ENCODE data around the gene LHFPL2.

The LHFPL2 gene

DNA sequence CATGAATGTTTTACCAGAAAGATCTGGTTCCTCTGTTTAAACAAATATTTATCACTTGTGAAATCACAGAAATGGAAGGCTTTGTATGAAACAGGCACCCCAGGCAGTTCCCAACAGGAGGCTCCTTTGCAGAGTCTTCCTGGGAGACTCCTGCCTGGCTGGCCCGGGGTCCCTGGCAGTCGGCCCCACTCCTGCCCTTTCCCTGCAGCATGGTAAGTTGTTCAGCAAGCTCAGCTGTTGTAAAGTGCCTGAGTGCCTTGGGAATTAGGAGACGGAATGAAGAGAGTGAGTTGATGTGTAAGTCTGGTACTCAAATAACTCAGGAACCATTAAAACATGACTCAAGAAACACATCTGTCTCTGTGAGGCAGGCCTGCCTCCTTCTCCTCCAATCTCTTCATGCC, 17.5 kb upstream of the LHFPL2 start:
- DNase-seq, result no peak

DNA sequence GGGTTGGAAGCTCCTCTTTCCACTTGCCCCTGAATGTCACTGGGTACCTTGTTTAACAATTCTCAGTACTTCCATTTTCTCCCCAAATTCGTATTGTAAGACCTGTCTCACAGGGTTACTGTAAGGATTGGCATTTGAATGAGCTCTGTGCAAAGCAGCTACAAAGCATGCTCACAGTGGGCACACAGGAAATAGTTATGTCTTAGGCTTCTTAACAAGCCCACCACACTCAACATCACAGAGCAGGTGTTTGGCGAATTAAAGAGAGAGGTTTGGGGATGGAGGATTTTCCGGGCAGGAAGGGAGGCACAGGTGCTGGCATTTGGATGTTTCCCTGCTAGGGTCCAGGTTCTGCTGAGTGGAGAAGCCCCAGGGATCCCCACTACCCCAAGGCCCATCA, 17.0 kb upstream of the LHFPL2 start:
- no peak for DNase-seq

DNA sequence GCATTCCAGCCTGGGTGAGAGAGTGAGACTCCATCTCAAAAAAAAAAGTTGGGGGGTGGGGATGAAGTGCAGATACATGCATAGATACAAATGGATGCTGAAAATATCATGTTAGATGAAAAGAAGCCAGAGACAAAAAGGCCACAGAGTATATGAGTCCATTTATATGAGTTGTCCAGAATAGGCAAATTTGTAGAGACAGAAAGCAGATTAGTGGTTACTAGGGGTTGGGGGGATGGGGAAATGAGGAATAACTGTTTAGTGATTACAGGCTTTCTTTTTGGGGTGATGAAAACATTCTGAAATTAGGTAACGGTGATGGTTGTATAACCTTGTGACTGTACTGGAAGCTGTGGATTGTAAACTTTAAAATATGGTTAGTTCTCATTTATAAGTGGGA, 13.8 kb upstream of the LHFPL2 start:
- no peak for DNase-seq

GRCh38 chr5:78661691-78662090, 13.1 kb upstream of the LHFPL2 start:
- no peak for DNase-seq

DNA sequence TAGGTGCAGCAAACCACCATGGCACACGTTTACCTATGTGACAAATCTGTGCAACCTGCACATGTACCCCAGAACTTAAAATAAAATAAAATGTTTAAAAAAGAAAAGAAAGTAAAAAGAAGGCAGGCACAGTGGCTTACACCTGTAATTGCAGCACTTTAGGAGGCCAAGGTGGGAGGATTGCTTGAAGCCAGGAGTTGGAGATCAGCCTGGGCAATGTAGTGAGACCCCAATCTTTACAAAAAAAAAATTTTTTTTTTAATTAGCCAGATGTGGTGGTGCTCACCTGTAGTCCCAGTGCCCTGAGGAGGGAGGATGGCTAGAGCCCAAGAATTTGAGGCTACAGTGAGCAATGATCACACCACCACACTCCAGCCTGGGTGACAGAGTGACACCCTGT, 12.5 kb upstream of the LHFPL2 start:
- DNase-seq, result no peak

DNA sequence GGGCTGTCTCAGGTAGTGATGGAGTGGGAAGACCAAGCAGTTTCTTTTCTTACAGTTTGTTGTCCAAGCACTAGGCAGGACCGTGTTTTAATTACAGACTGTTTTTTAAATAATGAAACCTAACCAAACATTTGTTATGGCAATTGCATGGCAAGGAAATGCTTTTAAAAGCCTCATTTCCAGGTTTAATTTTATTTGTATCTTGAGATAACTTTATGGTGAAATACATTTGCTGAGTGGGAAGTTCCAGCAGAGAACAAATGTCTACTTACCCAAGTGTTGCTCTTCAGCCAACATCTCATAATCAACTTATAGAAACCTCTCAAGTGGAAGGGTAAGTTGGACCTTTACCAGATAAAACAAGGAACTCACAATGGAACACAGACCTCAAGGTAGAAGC, 11.8 kb upstream of the LHFPL2 start:
- no peak for DNase-seq

GRCh38 chr5:78659714-78660113, 11.1 kb upstream of the LHFPL2 start:
- no peak for DNase-seq

GRCh38 chr5:78659114-78659513, 10.5 kb upstream of the LHFPL2 start:
- DNase-seq, result no peak

DNA sequence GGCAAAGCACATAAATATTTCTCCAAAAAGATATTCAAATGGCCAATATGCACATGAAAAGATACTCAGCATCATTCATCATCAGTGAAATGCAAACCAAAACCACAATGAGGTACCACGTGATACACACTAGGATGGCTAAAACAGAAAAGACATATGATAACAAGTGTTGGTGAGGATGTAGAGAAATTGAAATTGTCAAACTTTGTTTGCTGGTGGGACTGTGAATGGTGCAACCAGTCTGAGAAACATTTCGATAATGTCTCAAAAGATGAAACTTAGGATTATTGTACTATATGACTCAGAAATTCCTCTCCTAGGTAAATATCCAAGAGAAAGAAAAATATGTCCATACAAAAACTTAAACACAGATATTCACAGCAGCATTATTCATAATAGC, 8.6 kb upstream of the LHFPL2 start:
- no peak for DNase-seq

GRCh38 chr5:78655746-78656290, 7.2 kb upstream of the LHFPL2 start:
- no peak for DNase-seq

- DNase-seq, result no peak
Measured at GRCh38 chr5:78654386-78654785, 5.8 kb upstream of the LHFPL2 start.

DNA sequence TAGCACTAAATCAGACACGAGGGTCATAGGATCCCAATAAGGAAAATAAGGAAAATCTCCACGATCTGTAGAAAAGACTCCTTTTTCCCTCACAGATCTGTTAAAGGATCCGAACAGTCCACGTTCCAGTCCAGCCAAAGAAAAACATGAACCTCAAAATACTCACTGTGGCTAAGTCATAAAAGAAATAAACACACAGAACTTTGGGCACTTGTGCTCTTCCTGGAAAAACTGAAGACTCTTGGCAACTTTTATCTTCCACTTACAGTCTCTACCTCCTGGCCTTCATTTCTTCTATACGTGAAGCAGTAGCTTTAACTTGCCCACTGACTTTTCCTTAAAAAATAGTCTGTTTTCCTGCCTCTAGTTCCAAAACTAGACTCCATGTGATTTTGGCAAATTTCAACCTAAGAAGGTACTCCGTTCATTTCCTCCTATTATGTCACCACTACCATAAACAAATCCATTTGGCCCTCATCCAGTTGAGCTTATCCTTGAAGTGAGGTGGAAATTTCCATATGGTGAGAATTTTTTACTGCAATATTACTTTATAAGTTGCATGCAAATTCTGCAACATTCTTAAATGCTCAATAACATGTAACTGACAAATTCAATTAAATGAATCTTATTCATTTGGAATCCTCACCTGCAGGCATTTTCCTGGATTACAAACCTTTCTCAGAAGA, 5.3 kb upstream of the LHFPL2 start:
- no peak for DNase-seq

DNA sequence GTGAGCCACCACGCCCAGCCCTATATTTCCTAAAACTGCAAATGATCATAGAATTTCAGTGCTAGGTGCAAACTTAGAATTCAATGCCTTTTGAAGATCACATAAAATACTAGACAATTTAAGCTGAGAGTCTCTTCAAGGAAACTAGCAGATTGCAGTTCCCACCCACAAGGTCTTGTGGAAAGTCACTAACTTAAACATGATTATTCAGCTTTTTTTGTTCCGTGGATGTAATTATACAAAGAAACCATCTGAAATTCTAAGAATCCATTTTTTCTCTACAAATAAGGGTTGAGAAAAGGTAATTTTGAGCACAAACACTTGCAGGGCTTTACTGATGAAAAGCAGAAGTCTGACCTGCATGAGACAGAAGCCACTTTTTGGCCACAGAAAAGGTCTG, 4.5 kb upstream of the LHFPL2 start:
- no peak for DNase-seq

DNA sequence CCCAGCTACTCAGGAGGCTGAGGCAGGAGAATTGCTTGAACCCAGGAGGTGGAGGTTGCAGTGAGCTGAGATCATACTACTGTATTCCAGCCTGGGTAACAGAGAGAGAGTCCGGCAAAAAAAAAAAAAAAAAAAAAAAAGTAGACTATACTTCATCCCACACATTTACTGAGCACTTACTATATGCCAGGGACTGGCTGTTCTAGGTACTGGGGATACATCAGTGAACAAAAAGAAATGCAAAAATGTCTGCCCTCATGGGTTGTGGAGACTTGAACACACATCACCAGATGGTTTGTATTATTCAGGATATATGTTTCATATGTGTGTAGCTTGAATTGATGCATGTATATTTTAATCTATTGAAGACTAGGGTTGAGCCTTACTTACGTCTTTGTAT, 2.9 kb upstream of the LHFPL2 start:
- no peak for DNase-seq

DNA sequence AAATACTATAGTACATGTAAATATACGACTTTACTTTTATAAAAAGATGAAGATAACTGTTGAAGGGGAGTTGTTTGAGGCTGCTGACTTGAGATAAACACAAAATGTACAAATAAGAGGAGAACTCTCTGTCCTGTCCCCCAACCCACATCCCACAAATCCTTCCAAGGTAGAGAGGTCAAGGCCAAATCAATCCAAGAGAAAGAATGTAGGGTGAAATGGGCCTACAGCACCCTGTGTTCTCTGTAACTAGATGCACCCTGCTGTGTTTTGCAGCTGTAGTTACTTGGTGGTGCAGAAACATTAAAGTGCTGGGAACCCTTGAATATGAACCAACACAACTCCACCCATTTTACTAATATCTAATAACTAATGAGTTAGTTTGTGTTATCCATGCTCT, 2.0 kb upstream of the LHFPL2 start:
- DNase-seq, result no peak

- DNase-seq, result no peak
Measured at GRCh38 chr5:78649861-78650496, 1.4 kb upstream of the LHFPL2 start.

GRCh38 chr5:78649211-78649695, 681 bp upstream of the LHFPL2 start:
- DNase-seq, result no peak

- no peak for DNase-seq
Measured at GRCh38 chr5:78647838-78648358, 674 bp downstream of the LHFPL2 start.

DNA sequence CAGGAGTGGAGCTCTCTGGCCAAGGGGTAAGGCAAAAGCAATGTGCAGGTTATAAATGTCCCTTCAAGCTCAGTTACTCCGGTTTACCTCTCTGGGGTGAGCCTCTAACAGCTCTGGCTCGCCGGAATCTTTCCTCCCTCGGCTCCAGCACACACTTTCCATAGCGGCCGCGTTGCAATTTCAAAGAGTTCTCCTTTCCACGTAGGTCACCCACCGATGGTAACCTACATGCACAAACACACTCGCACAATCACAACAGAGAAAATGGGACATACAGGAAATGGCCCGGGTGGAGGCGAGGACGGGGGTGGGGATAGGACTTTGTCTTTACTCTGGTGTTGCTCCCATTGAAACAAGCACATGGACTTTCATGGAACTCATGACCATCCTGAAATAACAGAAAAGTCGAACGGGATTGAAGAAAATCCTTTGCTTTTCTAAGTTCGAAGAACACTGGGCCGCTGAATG, 1.2 kb downstream of the LHFPL2 start:
- no peak for DNase-seq

- no peak for DNase-seq
Measured at GRCh38 chr5:78644741-78645300, 3.8 kb downstream of the LHFPL2 start.

GRCh38 chr5:78644129-78644528, 4.4 kb downstream of the LHFPL2 start:
- DNase-seq, result no peak

- DNase-seq, result no peak
Measured at GRCh38 chr5:78642701-78643100, 5.9 kb downstream of the LHFPL2 start.

- no peak for DNase-seq
Measured at GRCh38 chr5:78640662-78641474, 7.7 kb downstream of the LHFPL2 start.

All from central memory CD4-positive, alpha-beta T cell (primary cell).